OCI-LY7 (cell line): ENCODE results near the gene USP17L21. TPM values are rescaled to one million over a fixed set of nuclear protein-coding genes. Genes with fewer than 3 reads are reported as not detected.
"Not testable (repeated sequence)": the region's sequence is repeated elsewhere in the genome, so short reads cannot be mapped to it uniquely, and the experiment has no call there.

Experiments
- Bru-seq: library from RNA; stranded (reverse); fragments of 400-500 nt; gene quantifications from one replicate; lab custom pipeline; 2021; lab: Mats Ljungman, UMichigan
- BruChase-seq, 2 experiments: library from RNA; stranded (reverse); fragments of 400-500 nt; gene quantifications; one replicate each; lab custom pipeline; 2021; lab: Mats Ljungman, UMichigan
- BruUV-seq: library from RNA; stranded (reverse); fragments of 400-500 nt; replicated peaks from 2 replicates; lab custom pipeline; 2021; lab: Mats Ljungman, UMichigan
- CTCF ChIA-PET: fragments of 300-600 bp; sonication (Branson Sonifier 250); formaldehyde crosslinking; loops from one replicate; lab custom pipeline; 2022; ENCODE audit warnings: antibody characterized with exemption; ENCODE audit not compliant: unreplicated experiment; lab: Charles Lee
- POLR2A ChIA-PET: fragments of 300-600 bp; sonication (Branson Sonifier 250); formaldehyde crosslinking; loops from one replicate; lab custom pipeline; 2022; ENCODE audit warnings: antibody characterized with exemption; lab: Charles Lee
- DNase-seq: peaks from one replicate; pipeline ENCODE4 v3.0.0-alpha.2; 2015; ENCODE audit warnings: low spot score
- H2AFZ ChIP-seq: fragments of 200-600 bp; sonication (generic), shearing (Covaris generic); 2 replicates; pipeline ENCODE4 v1.6.1; 2014; ENCODE audit warnings: mild to moderate bottlenecking, antibody characterized with exemption, low read length, moderate library complexity
- H3K27ac ChIP-seq: fragments of 200-600 bp; sonication (generic); 2 replicates; pipeline ENCODE4 v1.5.1; 2014; ENCODE audit warnings: mixed run types, low read depth, mild to moderate bottlenecking, moderate library complexity, low read length, inconsistent platforms; ENCODE audit not compliant: poor library complexity, severe bottlenecking
- H3K36me3 ChIP-seq: fragments of 200-600 bp; sonication (generic); 2 replicates; pipeline ENCODE4 v1.6.1; 2014; ENCODE audit warnings: mild to moderate bottlenecking, antibody characterized with exemption, low read length, moderate library complexity, mixed read lengths; ENCODE audit not compliant: insufficient read depth
- H3K4me1 ChIP-seq: fragments of 200-600 bp; sonication (generic); 2 replicates; pipeline ENCODE4 v1.5.1; 2014; ENCODE audit warnings: mild to moderate bottlenecking, low read length; ENCODE audit not compliant: insufficient read depth, poor library complexity, severe bottlenecking
- H3K4me2 ChIP-seq: fragments of 200-600 bp; sonication (generic); 2 replicates; pipeline ENCODE4 v1.6.1; 2014; ENCODE audit warnings: mild to moderate bottlenecking, low read length
- H3K4me3 ChIP-seq: fragments of 200-600 bp; sonication (generic); 2 replicates; pipeline ENCODE4 v1.5.1; 2014; ENCODE audit warnings: mild to moderate bottlenecking, low read depth, low read length; ENCODE audit not compliant: poor library complexity, severe bottlenecking
- H3K79me2 ChIP-seq: fragments of 200-600 bp; sonication (generic); 2 replicates; pipeline ENCODE4 v1.6.1; 2016; ENCODE audit warnings: low read depth, mild to moderate bottlenecking, low read length, moderate library complexity, mixed read lengths; ENCODE audit not compliant: insufficient read depth
- H3K9me2 ChIP-seq: fragments of 200-600 bp; sonication (generic); 2 replicates; pipeline ENCODE4 v1.6.1; 2016; ENCODE audit warnings: mild to moderate bottlenecking, low read length, mixed read lengths; ENCODE audit not compliant: insufficient read depth
- H3K9me3 ChIP-seq: fragments of 200-600 bp; sonication (generic); 2 replicates; pipeline ENCODE4 v1.6.1; 2014; ENCODE audit warnings: mild to moderate bottlenecking, mixed run types, low read length, mixed read lengths
- H4K20me1 ChIP-seq: fragments of 200-600 bp; sonication (generic); 2 replicates; pipeline ENCODE4 v1.6.1; 2014; ENCODE audit warnings: mild to moderate bottlenecking, antibody characterized with exemption, low read length, moderate library complexity, mixed read lengths; ENCODE audit not compliant: insufficient read depth
- intact Hi-C: fragments of 100-400 bp; cut with micrococcal nuclease; formaldehyde crosslinking; loops from one replicate; pipeline ENCODE4 v1.10.0; 2022; ENCODE audit not compliant: unreplicated experiment
- long read RNA-seq: library from polyadenylated mRNA; stranded (forward); transcript quantifications from one replicate; pipeline ENCODE4 v2.0.0, GENCODE V29; 2022
- total RNA-seq, 2 experiments: library from RNA; depleted of rRNA in 1 of 2; stranded (reverse); fragments of >200 nt in 1 of 2; shearing (Covaris generic) in 1 of 2; gene quantifications; 2 replicates each; pipeline ENCODE4 v1.2.3, GENCODE V29; 2014 to 2022

USP17L21 gene, protein sequence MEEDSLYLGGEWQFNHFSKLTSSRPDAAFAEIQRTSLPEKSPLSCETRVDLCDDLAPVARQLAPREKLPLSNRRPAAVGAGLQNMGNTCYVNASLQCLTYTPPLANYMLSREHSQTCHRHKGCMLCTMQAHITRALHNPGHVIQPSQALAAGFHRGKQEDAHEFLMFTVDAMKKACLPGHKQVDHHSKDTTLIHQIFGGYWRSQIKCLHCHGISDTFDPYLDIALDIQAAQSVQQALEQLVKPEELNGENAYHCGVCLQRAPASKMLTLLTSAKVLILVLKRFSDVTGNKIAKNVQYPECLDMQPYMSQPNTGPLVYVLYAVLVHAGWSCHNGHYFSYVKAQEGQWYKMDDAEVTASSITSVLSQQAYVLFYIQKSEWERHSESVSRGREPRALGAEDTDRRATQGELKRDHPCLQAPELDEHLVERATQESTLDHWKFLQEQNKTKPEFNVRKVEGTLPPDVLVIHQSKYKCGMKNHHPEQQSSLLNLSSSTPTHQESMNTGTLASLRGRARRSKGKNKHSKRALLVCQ
- total RNA-seq (2014; rRNA removed; shearing (Covaris generic)), result not detected in 2 replicates
- total RNA-seq (2022), result not detected in 2 replicates
- Bru-seq, nascent RNA, result not detected
- not detected for BruChase-seq, experiment 1, labeled RNA remaining after a 6-hour chase
- not detected for BruChase-seq, experiment 2, labeled RNA remaining after a 2-hour chase
- long read RNA-seq, result 0 reads

DNA sequence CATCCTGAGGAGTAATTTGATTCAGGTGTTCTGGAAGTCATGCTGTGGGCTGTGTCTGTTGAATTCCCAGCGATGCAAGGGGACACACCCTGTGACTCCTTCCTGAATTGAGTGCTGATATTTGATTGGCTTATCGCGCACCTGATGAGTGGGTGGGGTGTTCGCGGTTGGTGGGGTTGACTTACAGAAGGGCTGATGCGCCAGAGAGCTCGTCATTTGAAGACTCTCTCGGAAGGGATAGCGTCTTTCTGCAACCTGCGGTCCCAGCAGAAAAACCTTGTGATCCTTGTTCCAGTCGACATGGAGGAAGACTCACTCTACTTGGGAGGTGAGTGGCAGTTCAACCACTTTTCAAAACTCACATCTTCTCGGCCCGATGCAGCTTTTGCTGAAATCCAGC lies at the start of gene USP17L21:
USP17L21 (plus strand) TSS at position 301 of the 400 bp plus-strand sequence; CDS start at position 301, 0 bp downstream.
- DNase-seq, H3K4me2 ChIP-seq, H3K9me3 ChIP-seq, H2AFZ ChIP-seq, H3K4me1 ChIP-seq, H3K27ac ChIP-seq, BruUV-seq, H3K9me2 ChIP-seq, POLR2A ChIA-PET, CTCF ChIA-PET, H3K4me3 ChIP-seq, H4K20me1 ChIP-seq, intact Hi-C loops, H3K36me3 ChIP-seq, H3K79me2 ChIP-seq: not testable (repeated sequence)

DNA sequence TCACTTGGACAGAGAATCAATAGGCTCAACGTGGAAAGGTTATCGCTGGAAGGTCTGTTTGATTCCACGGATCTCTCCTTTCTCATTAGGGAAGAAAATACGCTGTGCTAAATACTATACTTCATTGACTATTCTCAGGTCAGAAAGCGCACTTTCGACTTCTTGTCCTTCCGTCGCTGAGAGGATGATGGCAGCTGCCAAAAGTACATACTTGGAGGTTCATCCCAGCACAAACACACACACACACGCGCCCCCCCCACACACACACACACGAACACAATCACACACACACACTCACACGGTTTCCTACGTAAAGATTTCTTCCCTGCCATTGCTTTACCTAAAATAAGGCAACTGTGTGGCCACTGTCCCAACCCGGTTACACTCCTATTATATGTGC lies 48.0 kb upstream of the USP17L21 start:
- intact Hi-C loops, H3K4me2 ChIP-seq, H3K79me2 ChIP-seq, H3K4me1 ChIP-seq, POLR2A ChIA-PET, H2AFZ ChIP-seq, DNase-seq, H3K4me3 ChIP-seq, CTCF ChIA-PET, BruUV-seq, H3K36me3 ChIP-seq, H3K9me3 ChIP-seq, H3K27ac ChIP-seq, H4K20me1 ChIP-seq, H3K9me2 ChIP-seq: not testable (repeated sequence)

DNA sequence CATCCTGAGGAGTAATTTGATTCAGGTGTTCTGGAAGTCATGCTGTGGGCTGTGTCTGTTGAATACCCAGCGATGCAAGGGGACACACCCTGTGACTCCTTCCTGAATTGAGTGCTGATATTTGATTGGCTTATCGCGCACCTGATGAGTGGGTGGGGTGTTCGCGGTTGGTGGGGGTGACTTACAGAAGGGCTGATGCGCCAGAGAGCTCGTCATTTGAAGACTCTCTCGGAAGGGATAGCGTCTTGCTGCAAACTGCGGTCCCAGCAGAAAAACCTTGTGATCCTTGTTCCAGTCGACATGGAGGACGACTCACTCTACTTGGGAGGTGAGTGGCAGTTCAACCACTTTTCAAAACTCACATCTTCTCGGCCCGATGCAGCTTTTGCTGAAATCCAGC lies 47.6 kb upstream of the USP17L21 start, which contains the start of gene USP17L11:
USP17L11 (plus strand) TSS at position 301 of the 400 bp plus-strand sequence; CDS start at position 301, 0 bp downstream.
- H3K9me3 ChIP-seq, BruUV-seq, H3K4me1 ChIP-seq, H3K36me3 ChIP-seq, DNase-seq, POLR2A ChIA-PET, H3K4me3 ChIP-seq, H4K20me1 ChIP-seq, intact Hi-C loops, H3K9me2 ChIP-seq, CTCF ChIA-PET, H3K4me2 ChIP-seq, H3K27ac ChIP-seq, H3K79me2 ChIP-seq, H2AFZ ChIP-seq: not testable (repeated sequence)

GRCh38 chr4:9219852-9220251 lies 42.8 kb upstream of the USP17L21 start, which contains the start of gene USP17L12:
USP17L12 (plus strand) TSS chr4:9220152; CDS start chr4:9220152, 0 bp downstream.
- H3K9me3 ChIP-seq, BruUV-seq, H3K4me2 ChIP-seq, H3K79me2 ChIP-seq, H3K27ac ChIP-seq, H3K4me1 ChIP-seq, H3K36me3 ChIP-seq, H3K9me2 ChIP-seq, DNase-seq, POLR2A ChIA-PET, H3K4me3 ChIP-seq, H2AFZ ChIP-seq, H4K20me1 ChIP-seq, CTCF ChIA-PET, intact Hi-C loops: not testable (repeated sequence)

DNA sequence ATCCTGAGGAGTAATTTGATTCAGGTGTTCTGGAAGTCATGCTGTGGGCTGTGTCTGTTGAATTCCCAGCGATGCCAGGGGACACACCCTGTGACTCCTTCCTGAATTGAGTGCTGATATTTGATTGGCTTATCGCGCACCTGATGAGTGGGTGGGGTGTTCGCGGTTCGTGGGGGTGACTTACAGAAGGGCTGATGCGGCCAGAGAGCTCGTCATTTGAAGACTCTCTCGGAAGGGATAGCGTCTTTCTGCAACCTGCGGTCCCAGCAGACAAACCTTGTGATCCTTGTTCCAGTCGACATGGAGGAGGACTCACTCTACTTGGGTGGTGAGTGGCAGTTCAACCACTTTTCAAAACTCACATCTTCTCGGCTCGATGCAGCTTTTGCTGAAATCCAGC lies 38.1 kb upstream of the USP17L21 start, which contains the start of gene USP17L13:
USP17L13 (plus strand) TSS at position 301 of the 400 bp plus-strand sequence; CDS start at position 301, 0 bp downstream.
- H3K36me3 ChIP-seq, H3K4me3 ChIP-seq, H3K9me3 ChIP-seq, CTCF ChIA-PET, intact Hi-C loops, H3K27ac ChIP-seq, H2AFZ ChIP-seq, BruUV-seq, POLR2A ChIA-PET, DNase-seq, H4K20me1 ChIP-seq, H3K79me2 ChIP-seq, H3K9me2 ChIP-seq, H3K4me2 ChIP-seq, H3K4me1 ChIP-seq: not testable (repeated sequence)

DNA sequence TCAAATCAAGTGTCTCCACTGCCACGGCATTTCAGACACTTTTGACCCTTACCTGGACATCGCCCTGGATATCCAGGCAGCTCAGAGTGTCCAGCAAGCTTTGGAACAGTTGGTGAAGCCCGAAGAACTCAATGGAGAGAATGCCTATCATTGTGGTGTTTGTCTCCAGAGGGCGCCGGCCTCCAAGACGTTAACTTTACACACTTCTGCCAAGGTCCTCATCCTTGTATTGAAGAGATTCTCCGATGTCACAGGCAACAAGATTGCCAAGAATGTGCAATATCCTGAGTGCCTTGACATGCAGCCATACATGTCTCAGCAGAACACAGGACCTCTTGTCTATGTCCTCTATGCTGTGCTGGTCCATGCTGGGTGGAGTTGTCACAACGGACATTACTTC lies 32.4 kb upstream of the USP17L21 start:
- H3K27ac ChIP-seq, H3K4me2 ChIP-seq, H3K79me2 ChIP-seq, intact Hi-C loops, H2AFZ ChIP-seq, H3K4me3 ChIP-seq, BruUV-seq, H3K36me3 ChIP-seq, H3K9me2 ChIP-seq, CTCF ChIA-PET, H3K9me3 ChIP-seq, POLR2A ChIA-PET, DNase-seq, H3K4me1 ChIP-seq, H4K20me1 ChIP-seq: not testable (repeated sequence)
